ENCODE results near the gene KCTD16.

KCTD16 gene

DNA sequence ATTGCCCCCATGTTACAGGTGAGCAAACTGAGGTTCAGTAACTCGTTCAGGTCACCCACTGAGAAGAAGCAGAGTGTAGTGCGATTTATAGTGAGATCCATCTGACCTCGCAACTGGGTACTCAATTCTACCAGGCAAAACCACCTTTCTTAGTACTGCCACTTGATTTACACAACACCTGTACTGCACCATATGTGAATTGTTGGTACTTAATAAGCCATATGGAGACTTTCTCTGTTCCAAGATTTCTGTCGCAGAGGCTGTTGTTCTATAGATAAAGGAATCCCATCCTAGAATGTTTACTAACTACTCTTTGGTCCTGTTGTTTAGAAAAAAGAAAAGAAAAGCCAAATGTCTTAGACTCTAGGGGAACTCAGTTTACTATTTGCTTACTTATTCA lies 287.5 kb downstream of the KCTD16 start:
- no peak for ATAC-seq
- TF ChIP-seq OSR1 (CRISPR knock-in tag; IDR thresholded peaks at IDR 0.05) (no peak), ZNF70 (CRISPR knock-in tag; IDR thresholded peaks at IDR 0.05) (no peak), ZNF8 (CRISPR knock-in tag; IDR thresholded peaks at IDR 0.05) (no peak), BACH2 (CRISPR knock-in tag; IDR thresholded peaks at IDR 0.05; ENCODE audit: borderline replicate concordance) (no peak), CSDC2 (CRISPR knock-in tag; IDR thresholded peaks at IDR 0.05) (no peak), ZNF565 (CRISPR knock-in tag; conservative IDR thresholded peaks at IDR 0.05; ENCODE audit: low read depth) (no peak), ARNTL (CRISPR knock-in tag; IDR thresholded peaks at IDR 0.05; ENCODE audit: borderline replicate concordance, low read depth) (no peak), ESRRG (CRISPR knock-in tag; IDR thresholded peaks at IDR 0.05) (no peak), GLIS3 (CRISPR knock-in tag; IDR thresholded peaks at IDR 0.05) (no peak), TOX (CRISPR knock-in tag; IDR thresholded peaks at IDR 0.05; ENCODE audit: borderline replicate concordance) (no peak), ISL1 (CRISPR knock-in tag; IDR thresholded peaks at IDR 0.05) (no peak), ZFP3 (CRISPR knock-in tag; IDR thresholded peaks at IDR 0.05) (no peak), ZC3H10 (CRISPR knock-in tag; IDR thresholded peaks at IDR 0.05) (no peak), PPARA (CRISPR knock-in tag; IDR thresholded peaks at IDR 0.05; ENCODE audit: borderline replicate concordance) (no peak), ZFP30 (CRISPR knock-in tag; IDR thresholded peaks at IDR 0.05) (no peak)
- TF ChIP-seq, protein P1, sequence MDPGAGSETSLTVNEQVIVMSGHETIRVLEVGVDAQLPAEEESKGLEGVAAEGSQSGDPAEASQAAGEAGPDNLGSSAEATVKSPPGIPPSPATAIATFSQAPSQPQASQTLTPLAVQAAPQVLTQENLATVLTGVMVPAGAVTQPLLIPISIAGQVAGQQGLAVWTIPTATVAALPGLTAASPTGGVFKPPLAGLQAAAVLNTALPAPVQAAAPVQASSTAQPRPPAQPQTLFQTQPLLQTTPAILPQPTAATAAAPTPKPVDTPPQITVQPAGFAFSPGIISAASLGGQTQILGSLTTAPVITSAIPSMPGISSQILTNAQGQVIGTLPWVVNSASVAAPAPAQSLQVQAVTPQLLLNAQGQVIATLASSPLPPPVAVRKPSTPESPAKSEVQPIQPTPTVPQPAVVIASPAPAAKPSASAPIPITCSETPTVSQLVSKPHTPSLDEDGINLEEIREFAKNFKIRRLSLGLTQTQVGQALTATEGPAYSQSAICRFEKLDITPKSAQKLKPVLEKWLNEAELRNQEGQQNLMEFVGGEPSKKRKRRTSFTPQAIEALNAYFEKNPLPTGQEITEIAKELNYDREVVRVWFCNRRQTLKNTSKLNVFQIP (CRISPR knock-in tag; IDR thresholded peaks at IDR 0.05; ENCODE audit: borderline replicate concordance, low read depth), result no peak
- TF ChIP-seq, protein P2, sequence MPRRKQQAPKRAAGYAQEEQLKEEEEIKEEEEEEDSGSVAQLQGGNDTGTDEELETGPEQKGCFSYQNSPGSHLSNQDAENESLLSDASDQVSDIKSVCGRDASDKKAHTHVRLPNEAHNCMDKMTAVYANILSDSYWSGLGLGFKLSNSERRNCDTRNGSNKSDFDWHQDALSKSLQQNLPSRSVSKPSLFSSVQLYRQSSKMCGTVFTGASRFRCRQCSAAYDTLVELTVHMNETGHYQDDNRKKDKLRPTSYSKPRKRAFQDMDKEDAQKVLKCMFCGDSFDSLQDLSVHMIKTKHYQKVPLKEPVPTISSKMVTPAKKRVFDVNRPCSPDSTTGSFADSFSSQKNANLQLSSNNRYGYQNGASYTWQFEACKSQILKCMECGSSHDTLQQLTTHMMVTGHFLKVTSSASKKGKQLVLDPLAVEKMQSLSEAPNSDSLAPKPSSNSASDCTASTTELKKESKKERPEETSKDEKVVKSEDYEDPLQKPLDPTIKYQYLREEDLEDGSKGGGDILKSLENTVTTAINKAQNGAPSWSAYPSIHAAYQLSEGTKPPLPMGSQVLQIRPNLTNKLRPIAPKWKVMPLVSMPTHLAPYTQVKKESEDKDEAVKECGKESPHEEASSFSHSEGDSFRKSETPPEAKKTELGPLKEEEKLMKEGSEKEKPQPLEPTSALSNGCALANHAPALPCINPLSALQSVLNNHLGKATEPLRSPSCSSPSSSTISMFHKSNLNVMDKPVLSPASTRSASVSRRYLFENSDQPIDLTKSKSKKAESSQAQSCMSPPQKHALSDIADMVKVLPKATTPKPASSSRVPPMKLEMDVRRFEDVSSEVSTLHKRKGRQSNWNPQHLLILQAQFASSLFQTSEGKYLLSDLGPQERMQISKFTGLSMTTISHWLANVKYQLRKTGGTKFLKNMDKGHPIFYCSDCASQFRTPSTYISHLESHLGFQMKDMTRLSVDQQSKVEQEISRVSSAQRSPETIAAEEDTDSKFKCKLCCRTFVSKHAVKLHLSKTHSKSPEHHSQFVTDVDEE (CRISPR knock-in tag; IDR thresholded peaks at IDR 0.05), result no peak
- TF ChIP-seq, protein P3, sequence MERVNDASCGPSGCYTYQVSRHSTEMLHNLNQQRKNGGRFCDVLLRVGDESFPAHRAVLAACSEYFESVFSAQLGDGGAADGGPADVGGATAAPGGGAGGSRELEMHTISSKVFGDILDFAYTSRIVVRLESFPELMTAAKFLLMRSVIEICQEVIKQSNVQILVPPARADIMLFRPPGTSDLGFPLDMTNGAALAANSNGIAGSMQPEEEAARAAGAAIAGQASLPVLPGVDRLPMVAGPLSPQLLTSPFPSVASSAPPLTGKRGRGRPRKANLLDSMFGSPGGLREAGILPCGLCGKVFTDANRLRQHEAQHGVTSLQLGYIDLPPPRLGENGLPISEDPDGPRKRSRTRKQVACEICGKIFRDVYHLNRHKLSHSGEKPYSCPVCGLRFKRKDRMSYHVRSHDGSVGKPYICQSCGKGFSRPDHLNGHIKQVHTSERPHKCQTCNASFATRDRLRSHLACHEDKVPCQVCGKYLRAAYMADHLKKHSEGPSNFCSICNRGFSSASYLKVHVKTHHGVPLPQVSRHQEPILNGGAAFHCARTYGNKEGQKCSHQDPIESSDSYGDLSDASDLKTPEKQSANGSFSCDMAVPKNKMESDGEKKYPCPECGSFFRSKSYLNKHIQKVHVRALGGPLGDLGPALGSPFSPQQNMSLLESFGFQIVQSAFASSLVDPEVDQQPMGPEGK (CRISPR knock-in tag; IDR thresholded peaks at IDR 0.05; ENCODE audit: borderline replicate concordance), result no peak
- TF ChIP-seq, protein P4, sequence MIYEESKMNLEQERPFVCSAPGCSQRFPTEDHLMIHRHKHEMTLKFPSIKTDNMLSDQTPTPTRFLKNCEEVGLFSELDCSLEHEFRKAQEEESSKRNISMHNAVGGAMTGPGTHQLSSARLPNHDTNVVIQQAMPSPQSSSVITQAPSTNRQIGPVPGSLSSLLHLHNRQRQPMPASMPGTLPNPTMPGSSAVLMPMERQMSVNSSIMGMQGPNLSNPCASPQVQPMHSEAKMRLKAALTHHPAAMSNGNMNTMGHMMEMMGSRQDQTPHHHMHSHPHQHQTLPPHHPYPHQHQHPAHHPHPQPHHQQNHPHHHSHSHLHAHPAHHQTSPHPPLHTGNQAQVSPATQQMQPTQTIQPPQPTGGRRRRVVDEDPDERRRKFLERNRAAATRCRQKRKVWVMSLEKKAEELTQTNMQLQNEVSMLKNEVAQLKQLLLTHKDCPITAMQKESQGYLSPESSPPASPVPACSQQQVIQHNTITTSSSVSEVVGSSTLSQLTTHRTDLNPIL (CRISPR knock-in tag; IDR thresholded peaks at IDR 0.05; ENCODE audit: low read depth), result no peak
- TF ChIP-seq, protein P5, sequence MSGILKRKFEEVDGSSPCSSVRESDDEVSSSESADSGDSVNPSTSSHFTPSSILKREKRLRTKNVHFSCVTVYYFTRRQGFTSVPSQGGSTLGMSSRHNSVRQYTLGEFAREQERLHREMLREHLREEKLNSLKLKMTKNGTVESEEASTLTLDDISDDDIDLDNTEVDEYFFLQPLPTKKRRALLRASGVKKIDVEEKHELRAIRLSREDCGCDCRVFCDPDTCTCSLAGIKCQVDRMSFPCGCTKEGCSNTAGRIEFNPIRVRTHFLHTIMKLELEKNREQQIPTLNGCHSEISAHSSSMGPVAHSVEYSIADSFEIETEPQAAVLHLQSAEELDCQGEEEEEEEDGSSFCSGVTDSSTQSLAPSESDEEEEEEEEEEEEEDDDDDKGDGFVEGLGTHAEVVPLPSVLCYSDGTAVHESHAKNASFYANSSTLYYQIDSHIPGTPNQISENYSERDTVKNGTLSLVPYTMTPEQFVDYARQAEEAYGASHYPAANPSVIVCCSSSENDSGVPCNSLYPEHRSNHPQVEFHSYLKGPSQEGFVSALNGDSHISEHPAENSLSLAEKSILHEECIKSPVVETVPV (CRISPR knock-in tag; IDR thresholded peaks at IDR 0.05), result no peak

- ATAC-seq, result no peak
- TF ChIP-seq ISL1 (CRISPR knock-in tag; IDR thresholded peaks at IDR 0.05), result peak; percentile 63
- TF ChIP-seq RARB (CRISPR knock-in tag; IDR thresholded peaks at IDR 0.05), result no peak
- TF ChIP-seq, protein P1 (CRISPR knock-in tag; IDR thresholded peaks at IDR 0.05; ENCODE audit: borderline replicate concordance, low read depth), result no peak
- no peak for TF ChIP-seq OSR1 (CRISPR knock-in tag; IDR thresholded peaks at IDR 0.05)
- TF ChIP-seq, protein P2 (CRISPR knock-in tag; IDR thresholded peaks at IDR 0.05), result peak; percentile 63; the same call in 1 of the 2 replicates
- TF ChIP-seq ESRRG (CRISPR knock-in tag; IDR thresholded peaks at IDR 0.05), result no peak
These were observed 289.9 kb downstream of the KCTD16 start for GRCh38 chr5:144460600-144460999.
